Ovary (tissue), 3 donors: ENCODE results near the gene SPSB3.

Experiments used
- CTCF ChIP-seq, 3 donors: fragments of 450-650 bp in 2 of 3; fragments of 200-600 bp in 1 of 3; IDR thresholded peaks; one replicate each; pipeline versions ENCODE4 v1.5.1 to v1.8.0; 2016 to 2022; ENCODE audit warnings: antibody characterized with exemption in 3 of 3, mild to moderate bottlenecking in 1 of 3
- POLR2A ChIP-seq: fragments of 450-650 bp; IDR thresholded peaks from one replicate; pipeline ENCODE4 v1.6.1; 2017; ENCODE audit warnings: antibody characterized with exemption, mild to moderate bottlenecking, moderate library complexity
- donor health status: DM: no; HTN: no; CAD: no.

- no peak for TF ChIP-seq CTCF (IDR thresholded peaks at IDR 0.05)
- no peak for TF ChIP-seq POLR2A
Observed at GRCh38 chr16:1794221-1794871, 12.0 kb upstream of the SPSB3 start.
